OCI-LY1 (cell line): ENCODE data around the gene ACVR1.

Experiments used
- H2AFZ ChIP-seq: fragments of 200-600 bp; sonication (generic), shearing (Covaris generic); 2 replicates; pipeline ENCODE4 v1.6.0; 2014; ENCODE audit warnings: antibody characterized with exemption, mild to moderate bottlenecking, low read length
- H3F3A ChIP-seq: fragments of 200-600 bp; sonication (generic), shearing (Covaris generic); 2 replicates; pipeline ENCODE4 v1.6.0; 2014; ENCODE audit warnings: mild to moderate bottlenecking, antibody characterized with exemption, low read length, moderate library complexity; ENCODE audit not compliant: insufficient read depth
- H3K27ac ChIP-seq: fragments of 200-600 bp; sonication (generic); 2 replicates; pipeline ENCODE4 v1.5.1; 2014; ENCODE audit warnings: low read length, mixed run types, mild to moderate bottlenecking, low read depth; ENCODE audit not compliant: poor library complexity, severe bottlenecking
- H3K27me3 ChIP-seq: fragments of 200-600 bp; sonication (generic); 2 replicates; pipeline ENCODE4 v1.6.0; 2014; ENCODE audit warnings: antibody characterized with exemption, mild to moderate bottlenecking, low read length, moderate library complexity; ENCODE audit not compliant: insufficient read depth
- H3K36me3 ChIP-seq: fragments of 200-600 bp; sonication (generic); 2 replicates; pipeline ENCODE4 v1.6.1; 2014; ENCODE audit warnings: mild to moderate bottlenecking, antibody characterized with exemption, low read length, moderate library complexity, mixed read lengths; ENCODE audit not compliant: insufficient read depth
- H3K4me1 ChIP-seq: fragments of 200-600 bp; sonication (generic); 2 replicates; pipeline ENCODE4 v1.5.1; 2014; ENCODE audit warnings: mild to moderate bottlenecking, low read length, moderate library complexity; ENCODE audit not compliant: insufficient read depth, severe bottlenecking
- H3K4me2 ChIP-seq: fragments of 200-600 bp; sonication (generic), shearing (Covaris generic); 2 replicates; pipeline ENCODE4 v1.6.1; 2014; ENCODE audit warnings: low read length
- H3K4me3 ChIP-seq: fragments of 200-600 bp; sonication (generic); 2 replicates; pipeline ENCODE4 v1.5.1; 2014; ENCODE audit warnings: low read length, low read depth, mild to moderate bottlenecking, mixed read lengths; ENCODE audit not compliant: poor library complexity, severe bottlenecking
- H3K79me2 ChIP-seq: fragments of 200-600 bp; shearing (Covaris generic); 2 replicates; pipeline ENCODE4 v1.6.1; 2016; ENCODE audit warnings: mixed run types, low read length, mixed read lengths; ENCODE audit not compliant: insufficient read depth
- H3K9ac ChIP-seq: fragments of 200-600 bp; sonication (generic), shearing (Covaris generic); 2 replicates; pipeline ENCODE4 v1.6.1; 2014; ENCODE audit warnings: mild to moderate bottlenecking, low read length, mixed read lengths
- H3K9me2 ChIP-seq: fragments of 200-600 bp; sonication (generic), shearing (Covaris generic); 2 replicates; pipeline ENCODE4 v1.6.1; 2014; ENCODE audit warnings: low read depth, mild to moderate bottlenecking, low read length, mixed read lengths
- H3K9me3 ChIP-seq: fragments of 200-600 bp; shearing (Covaris generic); 2 replicates; pipeline ENCODE4 v1.6.1; 2014; ENCODE audit warnings: low read length, mixed read lengths
- H4K20me1 ChIP-seq: fragments of 200-600 bp; sonication (generic), shearing (Covaris generic); 2 replicates; pipeline ENCODE4 v1.6.0; 2016; ENCODE audit warnings: mild to moderate bottlenecking, low read length; ENCODE audit not compliant: insufficient read depth
- EZH2 ChIP-seq: fragments of 200-600 bp; sonication (generic), shearing (Covaris generic); IDR thresholded peaks from 2 replicates; pipeline ENCODE4 v1.8.0; 2017; ENCODE audit warnings: borderline replicate concordance, mixed run types, mild to moderate bottlenecking, antibody characterized with exemption, low read length, moderate library complexity, mixed read lengths
- TF ChIP-seq, protein P1 (sequence below): fragments of 200-600 bp; sonication (generic), shearing (Covaris generic); IDR thresholded peaks from 2 replicates; pipeline ENCODE4 v1.5.1; 2017; ENCODE audit warnings: mild to moderate bottlenecking, antibody characterized with exemption, low read length, moderate library complexity, mixed read lengths

ACVR1 gene

DNA sequence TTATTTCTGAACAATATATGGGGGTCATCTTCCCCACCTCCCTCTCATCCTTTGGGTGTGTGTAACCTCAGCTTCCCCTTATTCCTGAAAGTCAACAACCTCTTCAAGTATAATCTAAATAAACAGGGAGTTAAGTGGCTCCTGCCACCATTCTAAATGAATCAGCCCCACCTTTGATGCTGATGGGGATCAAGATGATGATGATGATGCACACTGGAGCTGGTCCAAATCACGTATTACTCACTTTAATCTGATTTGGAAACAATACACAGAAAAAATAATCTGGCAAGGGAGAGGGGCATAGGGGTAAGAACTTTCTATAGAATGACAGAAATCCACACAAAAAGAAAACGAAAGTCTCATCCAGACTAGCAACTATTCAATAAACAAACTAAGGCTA, 7.1 kb downstream of the ACVR1 start:
- no peaks in the 10 kb centered on the region for H4K20me1 ChIP-seq
- no peak for TF ChIP-seq EZH2
- TF ChIP-seq, protein P1, sequence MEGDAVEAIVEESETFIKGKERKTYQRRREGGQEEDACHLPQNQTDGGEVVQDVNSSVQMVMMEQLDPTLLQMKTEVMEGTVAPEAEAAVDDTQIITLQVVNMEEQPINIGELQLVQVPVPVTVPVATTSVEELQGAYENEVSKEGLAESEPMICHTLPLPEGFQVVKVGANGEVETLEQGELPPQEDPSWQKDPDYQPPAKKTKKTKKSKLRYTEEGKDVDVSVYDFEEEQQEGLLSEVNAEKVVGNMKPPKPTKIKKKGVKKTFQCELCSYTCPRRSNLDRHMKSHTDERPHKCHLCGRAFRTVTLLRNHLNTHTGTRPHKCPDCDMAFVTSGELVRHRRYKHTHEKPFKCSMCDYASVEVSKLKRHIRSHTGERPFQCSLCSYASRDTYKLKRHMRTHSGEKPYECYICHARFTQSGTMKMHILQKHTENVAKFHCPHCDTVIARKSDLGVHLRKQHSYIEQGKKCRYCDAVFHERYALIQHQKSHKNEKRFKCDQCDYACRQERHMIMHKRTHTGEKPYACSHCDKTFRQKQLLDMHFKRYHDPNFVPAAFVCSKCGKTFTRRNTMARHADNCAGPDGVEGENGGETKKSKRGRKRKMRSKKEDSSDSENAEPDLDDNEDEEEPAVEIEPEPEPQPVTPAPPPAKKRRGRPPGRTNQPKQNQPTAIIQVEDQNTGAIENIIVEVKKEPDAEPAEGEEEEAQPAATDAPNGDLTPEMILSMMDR, result no peak
- no peak overlapping the region for H3K9ac ChIP-seq
- no peaks in the 10 kb centered on the region for H3K4me1 ChIP-seq
- H3K4me3 ChIP-seq, result no peak overlapping the region
- no peaks in the 10 kb centered on the region for H3K27me3 ChIP-seq
- no peaks in the 10 kb centered on the region for H3K36me3 ChIP-seq
- H3F3A ChIP-seq, result no peaks in the 10 kb centered on the region
- no peak overlapping the region for H2AFZ ChIP-seq
- no peaks in the 10 kb centered on the region for H3K79me2 ChIP-seq
- no peak overlapping the region for H3K27ac ChIP-seq
- no peaks in the 10 kb centered on the region for H3K9me2 ChIP-seq
- no peak overlapping the region for H3K4me2 ChIP-seq
- no peaks in the 10 kb centered on the region for H3K9me3 ChIP-seq

DNA sequence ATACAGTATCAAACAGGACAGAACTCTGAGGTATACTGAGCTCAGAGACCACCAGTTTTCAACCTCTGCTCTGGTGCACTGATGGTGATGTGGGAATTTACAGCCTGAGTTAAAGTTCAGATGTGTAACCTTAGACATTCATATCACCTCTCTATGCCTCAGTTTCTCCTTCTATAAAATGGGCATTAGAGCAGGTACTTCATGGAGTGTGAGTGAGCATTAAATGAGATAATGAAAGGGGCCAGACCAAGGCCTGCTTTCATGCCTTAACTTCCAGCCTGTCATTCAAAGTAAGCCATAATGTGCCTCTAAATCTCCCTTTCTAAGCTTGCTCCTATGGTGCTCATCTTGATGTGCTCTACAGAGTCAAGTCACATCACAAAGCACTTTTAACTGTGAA, 8.4 kb downstream of the ACVR1 start:
- Histone ChIP-seq H3K4me1 (no peaks in the 10 kb centered on the region), H3K9me2 (no peaks in the 10 kb centered on the region), H3K4me2 (no peak overlapping the region), H3K4me3 (no peak overlapping the region), H2AFZ (no peak overlapping the region), H3K27me3 (no peaks in the 10 kb centered on the region), H3K79me2 (no peaks in the 10 kb centered on the region), H3K9ac (no peak overlapping the region), H4K20me1 (no peaks in the 10 kb centered on the region), H3K9me3 (no peaks in the 10 kb centered on the region), H3K36me3 (no peaks in the 10 kb centered on the region), H3F3A (no peaks in the 10 kb centered on the region), H3K27ac (no peak overlapping the region)
- TF ChIP-seq, protein P1, result no peak
- TF ChIP-seq EZH2, result no peak

DNA sequence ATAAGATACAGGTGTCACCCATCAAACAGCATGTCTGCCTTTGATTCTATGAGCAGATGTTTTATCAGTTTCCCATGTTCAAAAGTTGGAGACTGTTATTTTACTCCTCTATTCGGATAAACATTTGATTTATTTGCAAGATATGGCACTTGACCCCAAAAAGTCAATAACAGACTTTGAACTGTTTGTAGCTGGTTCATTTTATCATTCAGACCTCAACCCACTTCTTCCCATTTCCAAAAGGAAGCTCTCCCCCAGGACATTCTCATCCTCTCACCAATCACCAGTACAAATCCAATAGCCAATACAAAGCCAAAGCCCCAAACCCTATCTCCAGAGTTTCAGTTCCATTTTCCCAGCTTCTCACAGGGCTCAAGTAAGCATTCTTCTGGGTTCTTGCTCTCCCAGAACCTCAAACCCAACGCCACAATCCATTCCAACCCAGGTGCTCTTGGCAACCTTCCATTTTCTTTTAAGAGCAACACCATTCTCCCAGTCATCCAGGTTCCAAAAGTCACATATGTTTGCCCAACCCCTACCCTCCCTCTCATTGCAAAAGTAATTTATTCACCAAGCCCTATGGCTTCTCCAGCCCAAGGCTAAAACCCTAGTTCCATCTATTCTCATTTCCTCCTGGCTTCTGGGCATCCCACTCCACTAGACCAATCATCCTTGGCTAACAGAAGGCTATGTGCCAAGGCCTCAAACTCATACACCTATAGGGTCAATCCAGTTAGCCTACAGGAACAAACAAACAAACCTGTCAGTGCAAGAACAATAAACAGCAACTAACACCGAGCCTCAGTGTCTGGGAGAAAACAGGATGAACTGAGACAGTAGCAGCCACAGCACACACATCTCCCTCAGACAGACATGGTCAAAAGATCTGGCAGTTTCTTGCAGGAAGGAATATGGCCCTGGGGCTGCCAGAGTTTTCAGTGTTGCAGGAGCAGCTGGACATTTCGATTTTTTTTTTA, 9.2 kb downstream of the ACVR1 start:
- Histone ChIP-seq H3K4me1 (no peaks in the 10 kb centered on the region), H2AFZ (no peak overlapping the region), H3K4me3 (no peak overlapping the region), H4K20me1 (no peaks in the 10 kb centered on the region), H3K79me2 (no peaks in the 10 kb centered on the region), H3K36me3 (no peaks in the 10 kb centered on the region), H3K9me3 (no peaks in the 10 kb centered on the region), H3K9ac (no peak overlapping the region), H3K27ac (no peak overlapping the region), H3K9me2 (no peaks in the 10 kb centered on the region), H3F3A (no peaks in the 10 kb centered on the region), H3K27me3 (no peaks in the 10 kb centered on the region), H3K4me2 (no peak overlapping the region)
- TF ChIP-seq, protein P1, result no peak
- no peak for TF ChIP-seq EZH2
